Muscle layer of duodenum (tissue), 2 donors: ENCODE measurements around the gene GBE1.

Experiments used
- H3K27ac ChIP-seq: one replicate; pipeline ENCODE4 v1.7.0; 2013; ENCODE audit warnings: mild to moderate bottlenecking, low read length
- H3K27me3 ChIP-seq: one replicate; pipeline ENCODE4 v1.7.0; 2013; ENCODE audit warnings: low read depth, mild to moderate bottlenecking, control low read depth, low read length
- H3K36me3 ChIP-seq, 2 donors: one replicate each; pipeline ENCODE4 v1.7.0; 2013; ENCODE audit warnings: low read length in 2 of 2, control low read depth in 1 of 2, mild to moderate bottlenecking in 1 of 2; ENCODE audit not compliant: insufficient read depth in 2 of 2, control insufficient read depth in 1 of 2
- H3K4me1 ChIP-seq, 2 donors: one replicate each; pipeline ENCODE4 v1.7.0; 2013; ENCODE audit warnings: low read length in 2 of 2, mild to moderate bottlenecking in 2 of 2, control low read depth in 1 of 2, moderate library complexity in 1 of 2; ENCODE audit not compliant: insufficient read depth in 2 of 2, control insufficient read depth in 1 of 2
- H3K4me3 ChIP-seq, 2 donors: one replicate each; pipeline ENCODE4 v1.7.0; 2013; ENCODE audit warnings: low read length in 2 of 2, low read depth in 1 of 2, mild to moderate bottlenecking in 1 of 2
- H3K9me3 ChIP-seq, 2 donors: one replicate each; pipeline ENCODE4 v1.7.0; 2013; ENCODE audit warnings: low read length in 2 of 2, control low read depth in 1 of 2, mild to moderate bottlenecking in 1 of 2; ENCODE audit not compliant: control insufficient read depth in 1 of 2
- donor health status: healthy.

GBE1 gene

GRCh38 chr3:81531263-81531662 is 230.2 kb downstream of the GBE1 start:
- no peak overlapping the region for H3K4me3 ChIP-seq
- H3K9me3 ChIP-seq: no peaks in the 10 kb centered on the region
- peaks cover 0 to 5% of the 10 kb centered on the region in 2 donors for H3K4me1 ChIP-seq
- no peaks in the 10 kb centered on the region for H3K27me3 ChIP-seq
- H3K27ac ChIP-seq: no peak overlapping the region
- H3K36me3 ChIP-seq: peaks cover 12 to 13% of the 10 kb centered on the region in 2 donors

- H3K36me3 ChIP-seq: peaks cover 12 to 13% of the 10 kb centered on the region in 2 donors
- H3K4me1 ChIP-seq: peaks cover 0 to 5% of the 10 kb centered on the region in 2 donors
Observed at GRCh38 chr3:81530180-81530939, 231.1 kb downstream of the GBE1 start.

GRCh38 chr3:81521855-81522254 is 239.6 kb downstream of the GBE1 start:
- Histone ChIP-seq H3K27me3 (no peaks in the 10 kb centered on the region), H3K36me3 (no peaks in the 10 kb centered on the region), H3K4me1 (no peaks in the 10 kb centered on the region), H3K4me3 (no peak overlapping the region), H3K27ac (no peak overlapping the region), H3K9me3 (no peaks in the 10 kb centered on the region)

More at GRCh38 chr3:81530180-81530939, 231.1 kb downstream of the GBE1 start:
- Histone ChIP-seq H3K27me3 (no peaks in the 10 kb centered on the region), H3K9me3 (no peaks in the 10 kb centered on the region), H3K27ac (no peak overlapping the region), H3K4me3 (no peak overlapping the region)

GRCh38 chr3:81518945-81519344 is 242.5 kb downstream of the GBE1 start:
- H3K4me1 ChIP-seq: no peaks in the 10 kb centered on the region
- no peak overlapping the region for H3K4me3 ChIP-seq
- H3K9me3 ChIP-seq: no peaks in the 10 kb centered on the region
- no peak overlapping the region for H3K27ac ChIP-seq
- H3K36me3 ChIP-seq: no peaks in the 10 kb centered on the region
- H3K27me3 ChIP-seq: no peaks in the 10 kb centered on the region

GRCh38 chr3:81516042-81516441 is 245.4 kb downstream of the GBE1 start:
- Histone ChIP-seq H3K36me3 (no peaks in the 10 kb centered on the region), H3K9me3 (no peaks in the 10 kb centered on the region), H3K4me3 (no peak overlapping the region), H3K27ac (no peak overlapping the region), H3K27me3 (no peaks in the 10 kb centered on the region), H3K4me1 (no peaks in the 10 kb centered on the region)

GRCh38 chr3:81513591-81513990 is 247.9 kb downstream of the GBE1 start:
- no peak overlapping the region for H3K4me3 ChIP-seq
- H3K4me1 ChIP-seq: no peaks in the 10 kb centered on the region
- no peak overlapping the region for H3K27ac ChIP-seq
- H3K27me3 ChIP-seq: no peaks in the 10 kb centered on the region
- H3K9me3 ChIP-seq: no peaks in the 10 kb centered on the region
- no peaks in the 10 kb centered on the region for H3K36me3 ChIP-seq

GRCh38 chr3:81503026-81503425 is 258.4 kb downstream of the GBE1 start:
- Histone ChIP-seq H3K36me3 (no peaks in the 10 kb centered on the region), H3K4me3 (no peak overlapping the region), H3K4me1 (no peaks in the 10 kb centered on the region), H3K27ac (no peak overlapping the region), H3K9me3 (no peaks in the 10 kb centered on the region), H3K27me3 (no peaks in the 10 kb centered on the region)

GRCh38 chr3:81502236-81502635 is 259.2 kb downstream of the GBE1 start:
- H3K27ac ChIP-seq: no peak overlapping the region
- H3K36me3 ChIP-seq: no peaks in the 10 kb centered on the region
- H3K9me3 ChIP-seq: no peaks in the 10 kb centered on the region
- H3K27me3 ChIP-seq: no peaks in the 10 kb centered on the region
- H3K4me1 ChIP-seq: no peaks in the 10 kb centered on the region
- no peak overlapping the region for H3K4me3 ChIP-seq

- H3K4me1 ChIP-seq: no peaks in the 10 kb centered on the region
- no peaks in the 10 kb centered on the region for H3K36me3 ChIP-seq
- no peaks in the 10 kb centered on the region for H3K9me3 ChIP-seq
- no peaks in the 10 kb centered on the region for H3K27me3 ChIP-seq
- no peak overlapping the region for H3K27ac ChIP-seq
- no peak overlapping the region for H3K4me3 ChIP-seq
Observed at GRCh38 chr3:81500039-81500438, 261.4 kb downstream of the GBE1 start.

GRCh38 chr3:81497572-81498251 is 263.7 kb downstream of the GBE1 start:
- H3K9me3 ChIP-seq: no peaks in the 10 kb centered on the region
- H3K27me3 ChIP-seq: no peaks in the 10 kb centered on the region
- H3K36me3 ChIP-seq: no peaks in the 10 kb centered on the region
- no peaks in the 10 kb centered on the region for H3K4me1 ChIP-seq
- no peak overlapping the region for H3K4me3 ChIP-seq
- no peak overlapping the region for H3K27ac ChIP-seq

- Histone ChIP-seq H3K27ac (no peak overlapping the region), H3K4me3 (no peak overlapping the region), H3K4me1 (no peaks in the 10 kb centered on the region), H3K27me3 (no peaks in the 10 kb centered on the region), H3K36me3 (no peaks in the 10 kb centered on the region), H3K9me3 (no peaks in the 10 kb centered on the region)
Observed at GRCh38 chr3:81496407-81497104, 264.9 kb downstream of the GBE1 start.
